ENCODE measurements around the gene GADL1.

The GADL1 gene

DNA sequence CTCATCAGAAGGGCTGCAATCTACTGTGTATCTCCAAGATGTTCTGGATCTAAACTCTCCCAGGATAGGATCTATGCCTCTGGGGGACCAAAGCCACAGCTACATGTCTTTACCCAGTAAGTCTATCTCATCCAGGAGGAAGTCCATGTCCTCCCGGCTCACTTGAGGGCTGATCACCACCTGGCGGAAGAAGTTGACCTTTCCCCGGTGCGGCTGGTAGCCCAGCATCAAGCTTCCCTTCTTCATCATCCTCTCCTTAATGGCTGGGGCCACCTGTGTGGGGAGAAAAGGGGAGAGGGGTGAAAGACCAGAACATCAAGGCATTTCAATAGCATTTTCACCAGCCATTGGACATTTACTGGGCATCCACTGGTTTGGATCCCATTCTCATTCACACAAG, 166.3 kb downstream of the GADL1 start:
- no peak for ATAC-seq
- TF ChIP-seq ZFP30 (CRISPR knock-in tag; IDR thresholded peaks at IDR 0.05): no peak
- TF ChIP-seq CSDC2 (CRISPR knock-in tag; IDR thresholded peaks at IDR 0.05): no peak
- TF ChIP-seq ZC3H10 (CRISPR knock-in tag; IDR thresholded peaks at IDR 0.05): no peak
- TF ChIP-seq ZFP3 (CRISPR knock-in tag; IDR thresholded peaks at IDR 0.05): no peak
- TF ChIP-seq PPARA (CRISPR knock-in tag; IDR thresholded peaks at IDR 0.05; ENCODE audit: borderline replicate concordance): no peak

- TF ChIP-seq, protein P1, sequence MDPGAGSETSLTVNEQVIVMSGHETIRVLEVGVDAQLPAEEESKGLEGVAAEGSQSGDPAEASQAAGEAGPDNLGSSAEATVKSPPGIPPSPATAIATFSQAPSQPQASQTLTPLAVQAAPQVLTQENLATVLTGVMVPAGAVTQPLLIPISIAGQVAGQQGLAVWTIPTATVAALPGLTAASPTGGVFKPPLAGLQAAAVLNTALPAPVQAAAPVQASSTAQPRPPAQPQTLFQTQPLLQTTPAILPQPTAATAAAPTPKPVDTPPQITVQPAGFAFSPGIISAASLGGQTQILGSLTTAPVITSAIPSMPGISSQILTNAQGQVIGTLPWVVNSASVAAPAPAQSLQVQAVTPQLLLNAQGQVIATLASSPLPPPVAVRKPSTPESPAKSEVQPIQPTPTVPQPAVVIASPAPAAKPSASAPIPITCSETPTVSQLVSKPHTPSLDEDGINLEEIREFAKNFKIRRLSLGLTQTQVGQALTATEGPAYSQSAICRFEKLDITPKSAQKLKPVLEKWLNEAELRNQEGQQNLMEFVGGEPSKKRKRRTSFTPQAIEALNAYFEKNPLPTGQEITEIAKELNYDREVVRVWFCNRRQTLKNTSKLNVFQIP (CRISPR knock-in tag; IDR thresholded peaks at IDR 0.05; ENCODE audit: borderline replicate concordance, low read depth): no peak
- TF ChIP-seq TOX (CRISPR knock-in tag; IDR thresholded peaks at IDR 0.05; ENCODE audit: borderline replicate concordance) (no peak), ZNF8 (CRISPR knock-in tag; IDR thresholded peaks at IDR 0.05) (no peak), ZNF70 (CRISPR knock-in tag; IDR thresholded peaks at IDR 0.05) (no peak), ZNF565 (CRISPR knock-in tag; conservative IDR thresholded peaks at IDR 0.05; ENCODE audit: low read depth) (no peak), CREB5 (CRISPR knock-in tag; IDR thresholded peaks at IDR 0.05; ENCODE audit: low read depth) (no peak), RARB (CRISPR knock-in tag; IDR thresholded peaks at IDR 0.05) (no peak), GLIS3 (CRISPR knock-in tag; IDR thresholded peaks at IDR 0.05) (no peak), ARNTL (CRISPR knock-in tag; IDR thresholded peaks at IDR 0.05; ENCODE audit: borderline replicate concordance, low read depth) (no peak), PATZ1 (CRISPR knock-in tag; IDR thresholded peaks at IDR 0.05; ENCODE audit: borderline replicate concordance) (no peak), ISL1 (CRISPR knock-in tag; IDR thresholded peaks at IDR 0.05) (no peak), ESRRG (CRISPR knock-in tag; IDR thresholded peaks at IDR 0.05) (no peak)
- TF ChIP-seq, protein P2, sequence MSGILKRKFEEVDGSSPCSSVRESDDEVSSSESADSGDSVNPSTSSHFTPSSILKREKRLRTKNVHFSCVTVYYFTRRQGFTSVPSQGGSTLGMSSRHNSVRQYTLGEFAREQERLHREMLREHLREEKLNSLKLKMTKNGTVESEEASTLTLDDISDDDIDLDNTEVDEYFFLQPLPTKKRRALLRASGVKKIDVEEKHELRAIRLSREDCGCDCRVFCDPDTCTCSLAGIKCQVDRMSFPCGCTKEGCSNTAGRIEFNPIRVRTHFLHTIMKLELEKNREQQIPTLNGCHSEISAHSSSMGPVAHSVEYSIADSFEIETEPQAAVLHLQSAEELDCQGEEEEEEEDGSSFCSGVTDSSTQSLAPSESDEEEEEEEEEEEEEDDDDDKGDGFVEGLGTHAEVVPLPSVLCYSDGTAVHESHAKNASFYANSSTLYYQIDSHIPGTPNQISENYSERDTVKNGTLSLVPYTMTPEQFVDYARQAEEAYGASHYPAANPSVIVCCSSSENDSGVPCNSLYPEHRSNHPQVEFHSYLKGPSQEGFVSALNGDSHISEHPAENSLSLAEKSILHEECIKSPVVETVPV (CRISPR knock-in tag; IDR thresholded peaks at IDR 0.05): no peak
- TF ChIP-seq, protein P3, sequence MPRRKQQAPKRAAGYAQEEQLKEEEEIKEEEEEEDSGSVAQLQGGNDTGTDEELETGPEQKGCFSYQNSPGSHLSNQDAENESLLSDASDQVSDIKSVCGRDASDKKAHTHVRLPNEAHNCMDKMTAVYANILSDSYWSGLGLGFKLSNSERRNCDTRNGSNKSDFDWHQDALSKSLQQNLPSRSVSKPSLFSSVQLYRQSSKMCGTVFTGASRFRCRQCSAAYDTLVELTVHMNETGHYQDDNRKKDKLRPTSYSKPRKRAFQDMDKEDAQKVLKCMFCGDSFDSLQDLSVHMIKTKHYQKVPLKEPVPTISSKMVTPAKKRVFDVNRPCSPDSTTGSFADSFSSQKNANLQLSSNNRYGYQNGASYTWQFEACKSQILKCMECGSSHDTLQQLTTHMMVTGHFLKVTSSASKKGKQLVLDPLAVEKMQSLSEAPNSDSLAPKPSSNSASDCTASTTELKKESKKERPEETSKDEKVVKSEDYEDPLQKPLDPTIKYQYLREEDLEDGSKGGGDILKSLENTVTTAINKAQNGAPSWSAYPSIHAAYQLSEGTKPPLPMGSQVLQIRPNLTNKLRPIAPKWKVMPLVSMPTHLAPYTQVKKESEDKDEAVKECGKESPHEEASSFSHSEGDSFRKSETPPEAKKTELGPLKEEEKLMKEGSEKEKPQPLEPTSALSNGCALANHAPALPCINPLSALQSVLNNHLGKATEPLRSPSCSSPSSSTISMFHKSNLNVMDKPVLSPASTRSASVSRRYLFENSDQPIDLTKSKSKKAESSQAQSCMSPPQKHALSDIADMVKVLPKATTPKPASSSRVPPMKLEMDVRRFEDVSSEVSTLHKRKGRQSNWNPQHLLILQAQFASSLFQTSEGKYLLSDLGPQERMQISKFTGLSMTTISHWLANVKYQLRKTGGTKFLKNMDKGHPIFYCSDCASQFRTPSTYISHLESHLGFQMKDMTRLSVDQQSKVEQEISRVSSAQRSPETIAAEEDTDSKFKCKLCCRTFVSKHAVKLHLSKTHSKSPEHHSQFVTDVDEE (CRISPR knock-in tag; IDR thresholded peaks at IDR 0.05): no peak
- no peak for ATAC-seq
These were observed 169.6 kb downstream of the GADL1 start for GRCh38 chr3:30724863-30725262.

- no peak for ATAC-seq
- no peak for TF ChIP-seq CREB5 (CRISPR knock-in tag; IDR thresholded peaks at IDR 0.05; ENCODE audit: low read depth)
- no peak for TF ChIP-seq ZNF8 (CRISPR knock-in tag; IDR thresholded peaks at IDR 0.05)
- TF ChIP-seq, protein P1 (CRISPR knock-in tag; IDR thresholded peaks at IDR 0.05; ENCODE audit: borderline replicate concordance, low read depth): no peak
- TF ChIP-seq PATZ1 (CRISPR knock-in tag; IDR thresholded peaks at IDR 0.05; ENCODE audit: borderline replicate concordance): no peak
- TF ChIP-seq, protein P2 (CRISPR knock-in tag; IDR thresholded peaks at IDR 0.05): no peak
- no peak for TF ChIP-seq GLIS3 (CRISPR knock-in tag; IDR thresholded peaks at IDR 0.05)
- no peak for TF ChIP-seq ZNF70 (CRISPR knock-in tag; IDR thresholded peaks at IDR 0.05)
- TF ChIP-seq OSR1 (CRISPR knock-in tag; IDR thresholded peaks at IDR 0.05): no peak
- TF ChIP-seq ZFP30 (CRISPR knock-in tag; IDR thresholded peaks at IDR 0.05): no peak
These were observed 171.2 kb downstream of the GADL1 start for GRCh38 chr3:30723211-30723610.

Data from SK-N-SH treated with all-trans-retinoic acid at 6 μM for 48 hours (cell line).